ENCODE results near the gene NAALADL2.
"Not testable (repeated sequence)": the region's sequence is repeated elsewhere in the genome, so short reads cannot be mapped to it uniquely, and the experiment has no call there.

The NAALADL2 gene

DNA sequence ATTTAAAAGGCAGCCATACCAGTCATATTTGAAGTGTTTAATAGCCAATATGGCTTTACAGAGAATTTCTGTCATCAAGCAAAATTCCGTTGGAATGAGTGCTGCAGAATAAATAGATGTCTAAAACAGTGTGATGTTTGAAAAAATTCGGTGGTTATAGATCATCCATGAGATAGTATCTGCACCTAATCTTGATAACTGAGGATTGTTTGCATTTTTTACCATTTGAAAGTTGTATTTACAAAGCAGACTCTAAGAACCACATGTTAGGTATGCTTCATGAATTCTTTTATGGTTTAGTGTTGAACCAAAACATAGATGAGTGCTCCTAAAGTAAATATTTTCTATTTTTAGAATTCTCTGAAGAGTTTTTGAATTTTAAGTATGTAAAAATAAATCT, 476.1 kb downstream of the NAALADL2 start:
- DNase-seq: no peak

DNA sequence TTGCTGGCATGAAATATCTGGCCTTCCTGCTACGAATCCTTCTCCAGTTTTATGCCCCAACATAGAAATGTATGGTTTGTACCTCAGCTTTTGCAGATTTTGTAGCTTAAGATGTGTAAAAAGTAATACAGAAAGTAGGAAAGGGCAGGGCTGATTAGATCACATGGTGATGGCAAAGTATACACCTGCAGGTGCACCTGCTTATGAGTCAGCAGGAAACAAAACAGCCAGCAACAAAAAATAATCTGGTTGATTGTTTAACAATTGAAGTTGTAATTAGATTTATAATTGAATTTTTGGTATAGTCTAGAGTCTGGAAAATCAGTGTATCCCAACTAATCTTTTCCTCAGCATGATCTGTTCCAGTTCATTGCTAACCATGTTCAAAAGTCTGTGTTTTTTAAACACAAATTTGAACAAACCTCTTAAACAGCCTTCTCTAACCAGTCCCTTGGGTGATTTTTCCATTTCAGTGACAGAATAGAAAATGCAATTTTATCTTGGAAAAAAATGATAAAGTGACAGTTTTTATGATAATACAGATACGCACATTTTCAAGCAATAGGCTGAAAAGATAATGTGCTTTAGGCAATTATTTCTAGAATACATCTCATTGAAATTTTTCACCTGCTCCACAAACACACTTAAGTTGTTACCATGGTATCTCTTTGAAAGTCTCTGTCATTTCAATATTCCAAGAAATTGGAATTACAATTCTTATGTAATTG, 477.4 kb downstream of the NAALADL2 start:
- peak; percentile 87 for DNase-seq

DNA sequence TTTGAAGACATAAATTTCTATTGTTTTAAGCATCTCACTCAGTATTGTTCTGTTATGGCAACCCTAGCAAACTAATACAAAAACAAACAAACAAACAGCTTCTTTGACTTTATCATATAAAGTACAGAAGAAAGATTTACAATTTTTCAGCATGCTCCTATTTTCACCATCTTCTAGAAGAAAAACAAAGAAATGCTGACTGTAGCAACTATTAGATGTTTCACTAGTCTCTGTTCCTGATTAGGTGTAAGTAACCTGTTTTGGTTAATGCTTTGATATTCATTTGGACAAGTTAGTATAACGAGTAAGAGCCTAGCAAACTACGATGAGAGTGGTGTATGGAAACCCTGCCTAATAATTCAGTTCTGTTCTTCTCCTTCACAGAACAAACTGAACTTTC, 478.5 kb downstream of the NAALADL2 start:
- no peak for DNase-seq

DNA sequence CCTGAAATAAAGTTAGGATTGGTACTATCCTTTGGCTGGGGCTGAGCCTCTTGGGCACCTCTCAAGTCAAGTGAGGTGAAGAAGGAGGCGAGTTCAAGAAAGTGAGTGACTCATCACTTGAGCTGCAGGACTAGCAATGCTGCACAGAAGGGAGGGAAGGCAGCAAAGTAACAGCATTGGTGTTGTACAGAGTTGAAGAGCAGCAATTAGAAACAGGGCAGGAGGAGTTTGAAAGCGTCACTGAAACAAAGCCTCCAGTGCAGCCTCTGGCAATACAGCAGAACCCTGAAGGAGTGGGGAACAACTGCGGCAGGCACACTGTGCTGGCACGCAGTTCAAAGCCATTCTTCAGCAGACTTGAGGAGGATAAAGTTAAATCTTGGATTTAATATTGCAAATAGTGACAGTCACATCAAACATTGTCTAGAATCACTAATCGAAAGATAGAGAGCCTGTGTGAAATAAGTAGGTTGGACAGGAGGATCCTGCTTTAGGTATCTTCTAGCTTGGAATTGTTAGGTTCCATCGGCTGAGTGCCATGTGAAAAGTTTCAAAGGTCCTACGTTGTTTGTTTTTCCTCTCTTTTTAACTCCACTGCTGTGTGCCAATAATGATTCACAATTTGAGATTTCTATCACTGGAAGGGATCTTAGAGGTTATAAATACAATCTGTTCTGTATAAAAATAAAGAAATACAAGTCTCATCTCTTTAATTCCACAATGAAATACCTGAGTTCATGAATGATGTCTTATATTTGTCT, 479.8 kb downstream of the NAALADL2 start:
- no peak for DNase-seq

DNA sequence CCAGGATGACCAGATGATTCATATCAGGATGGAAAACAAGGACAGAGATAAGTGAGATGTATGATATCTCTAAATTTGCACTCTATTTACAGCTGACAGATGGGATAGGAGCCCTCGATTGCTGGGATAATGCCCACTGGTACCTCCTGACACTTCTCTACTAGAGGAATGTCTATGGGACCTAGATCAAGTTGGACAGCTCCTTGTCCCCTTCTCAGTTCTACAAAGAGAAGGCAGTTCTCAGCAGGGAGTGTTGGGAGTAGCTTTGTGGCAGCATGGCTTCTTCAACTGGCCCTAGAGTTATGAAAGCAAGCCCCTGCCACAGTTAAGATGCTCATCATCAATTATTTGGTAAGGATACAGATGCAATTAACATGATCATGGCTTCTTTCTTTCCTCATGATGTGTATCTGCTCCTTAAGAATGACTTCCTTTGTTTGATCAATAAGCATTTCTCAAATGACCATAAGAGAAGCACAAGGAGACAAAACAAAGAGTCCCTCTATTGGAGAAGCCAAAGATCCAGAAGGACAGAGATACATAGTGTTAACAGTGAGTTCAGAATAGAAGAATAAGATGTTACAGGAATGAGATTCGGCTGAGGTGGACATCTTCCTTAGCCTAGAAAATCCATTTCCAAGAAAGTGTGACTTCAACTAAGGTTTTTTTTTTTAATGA, 481.3 kb downstream of the NAALADL2 start:
- DNase-seq: no peak

DNA sequence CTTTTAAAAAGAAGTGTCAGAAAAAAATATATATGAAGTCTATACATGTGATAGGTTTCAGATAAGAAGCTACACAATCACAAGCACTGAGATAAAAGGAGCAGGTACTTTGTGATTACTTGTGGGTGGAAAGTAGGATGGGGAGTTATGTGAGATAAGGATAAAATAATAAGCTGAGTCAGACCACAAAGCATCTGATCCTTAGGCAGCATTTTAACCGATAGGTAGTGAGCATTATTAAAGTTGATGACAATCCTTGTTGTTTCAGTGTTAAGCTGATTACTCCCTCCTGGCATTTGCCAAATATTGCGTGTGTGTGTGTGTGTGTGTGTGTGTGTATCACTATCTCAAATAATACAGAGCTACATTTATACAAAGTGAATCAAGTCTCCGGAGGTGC, 483.1 kb downstream of the NAALADL2 start:
- DNase-seq: no peak

DNA sequence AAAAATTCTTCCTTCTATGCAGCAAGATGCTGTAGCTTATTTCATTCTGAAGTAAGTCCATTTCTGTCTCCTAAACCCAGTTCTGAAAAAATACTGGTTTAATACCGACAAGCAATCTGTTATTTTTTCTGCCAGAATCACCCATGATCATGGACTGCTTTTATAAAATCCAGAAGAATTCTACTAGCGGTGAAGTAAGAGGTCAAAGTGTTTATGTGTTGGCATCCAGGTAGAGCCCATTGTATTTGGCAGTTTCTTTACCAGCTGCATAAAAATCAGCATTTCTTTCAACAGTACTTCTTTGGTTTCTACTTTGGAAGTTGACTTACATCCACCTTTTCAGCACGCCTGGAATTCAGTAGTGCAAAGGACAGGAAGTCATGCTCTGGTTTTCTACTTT, 484.8 kb downstream of the NAALADL2 start:
- DNase-seq: no peak

DNA sequence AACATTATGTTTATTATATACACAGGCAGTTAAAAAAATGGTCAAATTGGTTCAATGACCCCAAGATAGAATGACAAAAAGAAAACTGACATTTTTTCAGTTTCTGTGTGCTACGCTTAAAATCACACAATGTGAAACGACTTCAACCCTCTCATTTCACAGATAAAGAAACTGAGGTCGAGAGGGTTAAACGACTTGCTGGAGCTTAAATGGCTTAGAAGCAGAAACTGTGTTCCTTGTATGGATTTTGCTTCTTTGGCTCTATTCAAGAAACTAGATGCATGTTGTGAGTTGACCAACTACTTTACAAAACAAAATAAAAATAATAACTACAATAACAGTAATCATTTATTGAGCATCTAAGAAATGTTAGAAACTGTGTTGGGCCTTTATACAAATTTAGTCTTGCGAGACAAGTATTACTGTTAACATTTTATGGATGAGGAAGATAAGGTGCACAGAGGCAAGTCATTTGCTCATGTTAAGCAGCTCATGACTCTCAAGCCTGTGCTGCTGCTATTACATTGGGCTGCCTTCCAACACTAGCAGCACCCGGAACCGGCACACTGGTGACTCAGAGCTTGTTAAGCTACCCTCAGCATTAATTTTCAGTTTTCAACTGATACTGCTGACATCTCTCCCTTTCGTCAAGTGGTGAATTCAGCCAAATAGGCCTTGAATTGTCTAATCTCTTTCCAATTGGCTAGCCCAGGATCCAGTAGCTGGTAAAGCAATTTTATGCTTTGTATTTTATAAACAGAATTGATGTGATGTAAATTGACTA, 487.6 kb downstream of the NAALADL2 start:
- DNase-seq: no peak

DNA sequence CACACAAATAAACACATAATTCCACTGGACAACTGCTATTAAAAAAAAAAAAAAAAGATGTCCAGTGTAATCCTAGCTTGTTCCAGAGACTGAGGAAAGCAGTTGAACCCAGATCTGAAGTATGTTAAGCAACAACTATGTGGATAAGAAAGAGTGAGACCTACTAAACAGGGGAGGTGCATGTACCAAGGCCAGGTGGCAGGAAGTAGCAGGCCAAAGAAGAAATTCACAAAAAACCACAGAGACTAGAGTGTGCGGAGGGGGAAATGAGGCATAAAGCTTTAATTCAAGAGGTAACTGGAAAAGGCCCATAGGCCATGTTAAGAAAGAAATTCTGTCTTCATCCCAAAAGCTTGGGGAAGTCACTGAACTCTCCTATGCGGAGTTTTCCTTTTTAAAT, 490.0 kb downstream of the NAALADL2 start:
- DNase-seq: no peak

DNA sequence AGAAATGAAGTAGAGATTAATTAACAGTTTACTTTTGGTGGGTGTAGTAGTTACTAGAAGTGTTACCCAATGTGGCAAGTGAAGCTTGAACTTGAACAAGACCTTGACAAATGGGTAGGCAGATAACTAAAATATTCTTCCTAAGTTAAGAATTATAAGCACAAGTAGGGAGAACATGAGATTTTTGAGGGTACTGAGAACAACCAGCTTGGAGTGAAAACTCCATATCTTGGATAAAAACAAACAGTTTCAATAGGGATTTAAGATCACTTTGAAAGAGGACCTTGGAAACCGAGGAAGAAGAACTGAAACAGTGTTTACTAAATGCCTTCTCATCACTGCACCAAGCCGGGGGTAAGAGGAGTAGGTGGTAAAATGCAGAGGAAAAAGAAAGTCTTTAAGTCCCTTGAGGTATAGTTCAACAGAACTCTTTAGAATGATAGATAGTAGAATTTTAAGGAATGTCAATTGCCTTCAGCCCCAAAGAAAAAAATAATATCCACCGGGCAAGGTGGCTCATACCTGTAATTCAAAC, 496.7 kb downstream of the NAALADL2 start:
- DNase-seq: no peak

DNA sequence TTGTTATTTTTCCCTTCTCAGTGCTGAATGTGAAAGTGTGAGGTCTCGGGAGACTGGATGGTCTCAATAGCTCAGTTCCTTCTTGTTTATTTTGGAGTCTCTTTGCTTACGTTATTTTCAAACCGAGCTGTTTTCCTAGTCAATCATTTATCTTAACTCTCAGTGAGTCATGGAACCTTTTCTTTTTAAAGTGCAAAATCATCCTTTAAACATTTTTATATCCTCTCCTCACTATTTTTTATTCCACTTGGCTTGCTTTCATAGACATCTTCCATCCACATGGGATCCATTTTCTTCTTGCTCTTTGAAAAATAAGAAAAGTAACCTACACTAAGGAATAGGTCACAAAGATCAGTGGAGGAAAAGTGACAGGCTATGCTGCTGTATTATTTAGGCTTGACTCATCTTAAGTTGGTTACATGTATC, 497.8 kb downstream of the NAALADL2 start:
- no peak for DNase-seq

DNA sequence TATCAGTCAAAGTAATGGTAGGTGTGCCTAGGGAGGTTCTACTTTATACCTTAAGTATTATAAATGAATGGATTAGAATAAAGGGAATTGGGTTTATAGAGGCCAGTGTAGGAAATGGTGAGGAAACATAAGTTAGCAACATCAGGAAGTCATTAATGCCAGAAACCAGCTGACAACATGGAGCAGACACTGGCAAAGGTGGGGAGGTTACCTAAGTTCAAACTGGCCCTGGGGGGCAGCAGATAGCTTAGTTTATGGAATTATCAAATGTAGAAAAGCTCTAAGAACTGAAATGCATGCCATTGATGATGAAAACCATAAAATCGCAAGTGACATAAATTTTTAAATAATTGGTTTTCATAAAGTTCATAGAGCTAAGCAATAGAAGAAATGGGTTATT, 498.6 kb downstream of the NAALADL2 start:
- DNase-seq: peak; percentile 9

DNA sequence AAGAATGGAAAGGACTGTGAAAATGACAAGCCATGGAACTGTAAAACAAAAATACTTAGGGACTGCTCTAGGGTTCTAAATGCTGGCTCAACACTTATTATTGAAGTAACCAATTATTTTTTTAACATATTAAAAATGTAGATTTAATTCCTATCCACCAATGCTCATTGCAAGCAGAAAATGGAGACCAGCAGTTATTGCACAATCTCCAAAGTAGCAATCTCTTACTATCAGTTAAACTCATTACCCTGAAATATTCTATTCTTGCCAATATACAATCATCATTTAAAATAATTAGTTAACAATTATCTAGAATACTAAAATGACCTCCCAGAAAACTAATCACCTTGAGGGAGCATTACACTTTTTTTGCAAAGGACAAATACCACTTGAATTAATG, 499.8 kb downstream of the NAALADL2 start:
- DNase-seq: no peak

DNA sequence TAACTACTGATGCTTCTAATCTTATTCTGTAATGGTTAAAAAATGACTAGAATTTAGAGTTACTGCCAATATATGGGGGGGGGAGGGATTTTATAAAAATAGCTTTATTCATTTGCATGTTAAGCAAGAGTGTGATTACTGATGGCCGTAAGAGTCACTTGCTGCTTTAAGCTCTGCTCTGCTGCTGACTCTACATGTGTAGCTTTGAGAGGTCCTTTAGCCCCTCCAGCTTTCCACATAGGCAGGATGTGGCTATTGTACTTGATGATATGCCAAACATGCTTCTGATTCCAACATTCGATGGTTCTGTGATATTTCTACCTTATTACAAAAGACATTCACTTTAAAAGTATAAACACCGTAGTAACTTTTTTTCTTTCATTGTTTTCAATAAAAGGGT, 511.3 kb downstream of the NAALADL2 start:
- not testable (repeated sequence) for DNase-seq

DNA sequence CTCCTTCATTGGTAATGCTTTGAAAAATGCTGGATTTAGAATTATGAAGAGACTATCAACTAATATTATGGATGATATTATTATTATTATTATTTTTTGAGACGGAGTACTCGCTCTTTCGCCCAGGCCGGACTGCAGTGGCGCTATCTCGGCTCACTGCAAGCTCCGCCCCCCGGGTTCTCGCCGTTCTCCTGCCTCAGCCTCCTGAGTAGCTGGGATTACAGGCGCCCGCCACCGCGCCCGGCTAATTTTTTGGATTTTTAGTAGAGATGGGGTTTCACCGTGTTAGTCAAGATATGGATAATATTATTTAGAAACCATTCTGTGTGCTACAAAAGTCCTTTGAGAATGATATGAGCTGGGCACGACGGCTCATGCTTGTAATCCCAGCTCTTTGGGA, 512.1 kb downstream of the NAALADL2 start:
- DNase-seq: not testable (repeated sequence)

DNA sequence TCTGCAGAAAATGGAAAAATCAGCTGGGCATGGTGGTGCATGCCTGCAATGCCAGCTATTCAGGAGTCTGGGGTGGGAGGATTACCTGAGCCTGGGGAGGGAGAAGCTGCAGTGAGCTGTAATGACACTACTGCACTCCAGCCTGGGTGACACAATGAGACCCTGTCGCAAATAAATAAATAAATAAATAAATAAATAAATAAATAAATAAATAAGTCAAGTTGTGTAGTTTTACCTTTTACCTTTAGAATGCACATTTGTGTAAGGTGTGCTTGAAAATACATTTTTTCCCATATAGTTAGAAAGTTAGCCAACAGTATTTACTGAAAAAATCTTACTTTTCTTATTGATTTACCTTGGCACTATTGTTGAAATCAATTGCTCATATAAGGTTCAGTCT, 515.6 kb downstream of the NAALADL2 start:
- no peak for DNase-seq

DNA sequence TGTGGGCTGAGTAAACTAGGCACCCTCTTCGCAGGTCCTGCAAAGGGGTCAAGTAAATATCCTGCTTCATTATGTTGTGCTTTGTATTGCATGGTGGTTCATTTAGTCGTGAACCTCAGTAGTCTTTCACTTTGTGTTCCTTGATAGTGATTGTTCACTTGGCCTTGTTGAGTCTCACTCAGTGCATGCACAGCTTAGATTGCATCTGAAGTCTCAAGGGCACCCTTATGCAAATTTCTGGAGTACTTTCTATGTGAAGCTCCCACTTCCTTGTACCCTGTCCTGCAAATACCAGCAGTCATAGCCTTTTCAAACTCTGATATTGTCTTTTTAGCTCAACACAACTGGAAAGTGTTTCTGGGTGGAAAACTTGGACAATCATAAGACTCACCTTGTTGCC, 519.2 kb downstream of the NAALADL2 start:
- DNase-seq: no peak

DNA sequence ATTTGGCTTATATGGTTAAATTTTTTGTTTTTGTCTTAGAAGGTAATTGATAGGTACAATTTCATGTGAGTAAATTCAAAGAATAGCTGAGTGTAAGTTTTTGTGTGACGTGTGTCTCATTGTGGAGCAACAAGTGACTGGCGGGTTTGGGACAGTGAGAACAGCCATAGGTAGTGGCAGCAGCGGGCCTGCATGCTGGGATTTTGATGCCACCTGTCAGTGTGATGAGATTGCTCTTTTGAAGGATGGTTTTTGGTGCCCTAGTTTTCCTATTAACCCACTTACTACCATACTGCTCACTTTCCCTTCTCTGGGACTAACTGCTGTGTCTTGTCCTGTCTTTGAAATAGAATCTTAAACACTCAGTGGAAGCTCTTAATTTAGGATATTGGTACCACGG, 522.6 kb downstream of the NAALADL2 start:
- no peak for DNase-seq

DNA sequence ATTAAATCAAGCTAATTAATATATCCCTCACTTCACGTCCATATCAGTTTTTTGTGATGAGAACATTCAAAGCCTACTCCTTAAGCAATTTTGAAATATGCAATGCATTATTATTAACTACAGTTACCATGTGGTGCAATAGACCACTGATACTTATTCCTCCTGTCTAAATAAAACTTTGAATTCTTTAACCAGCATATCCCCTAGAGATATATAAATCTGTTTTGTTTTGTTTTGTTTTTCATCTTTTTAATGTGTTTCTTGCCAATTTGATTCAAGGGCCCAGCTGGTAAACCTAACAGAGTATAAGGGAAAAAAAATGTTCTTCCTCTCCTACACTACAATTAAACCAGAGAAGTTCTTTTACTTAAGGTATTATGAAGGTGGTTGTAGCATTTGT, 524.2 kb downstream of the NAALADL2 start:
- DNase-seq: no peak

DNA sequence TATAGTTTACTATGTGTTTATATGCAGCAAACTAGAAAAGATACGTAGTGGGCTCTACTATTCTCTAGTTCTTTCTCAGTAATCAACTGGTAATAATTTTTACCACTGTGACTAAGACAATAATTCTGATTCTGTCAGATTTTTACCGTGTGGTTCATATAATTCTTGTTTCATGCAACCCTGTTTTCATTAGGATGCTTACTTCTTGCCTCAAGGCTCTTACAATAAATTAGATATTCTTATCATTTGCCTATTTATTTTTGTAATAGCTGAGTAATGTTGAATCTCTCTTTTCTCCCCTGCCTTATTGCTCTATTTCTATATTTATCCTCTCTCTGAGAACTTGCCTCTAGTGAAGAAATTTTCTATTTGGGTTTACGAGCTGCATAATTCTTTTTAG, 524.7 kb downstream of the NAALADL2 start:
- no peak for DNase-seq

DNA sequence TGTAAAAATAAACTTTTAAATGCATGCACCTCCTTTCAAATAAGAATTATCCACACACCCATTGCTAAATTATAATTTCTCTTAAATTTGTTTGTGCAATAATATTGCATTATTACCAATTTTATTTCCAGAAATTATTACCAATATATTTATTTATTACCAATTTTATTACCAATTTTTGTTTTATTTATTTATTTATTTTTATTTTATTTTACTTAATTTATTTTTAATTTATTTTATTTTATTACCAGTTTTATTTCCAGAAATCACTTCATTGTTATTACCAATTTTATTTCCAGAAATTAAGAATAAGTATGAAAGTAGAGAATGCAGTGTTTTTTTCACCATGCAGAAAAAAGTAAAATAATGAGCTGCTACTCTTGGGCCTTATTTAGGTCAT, 525.4 kb downstream of the NAALADL2 start:
- DNase-seq: no peak

DNA sequence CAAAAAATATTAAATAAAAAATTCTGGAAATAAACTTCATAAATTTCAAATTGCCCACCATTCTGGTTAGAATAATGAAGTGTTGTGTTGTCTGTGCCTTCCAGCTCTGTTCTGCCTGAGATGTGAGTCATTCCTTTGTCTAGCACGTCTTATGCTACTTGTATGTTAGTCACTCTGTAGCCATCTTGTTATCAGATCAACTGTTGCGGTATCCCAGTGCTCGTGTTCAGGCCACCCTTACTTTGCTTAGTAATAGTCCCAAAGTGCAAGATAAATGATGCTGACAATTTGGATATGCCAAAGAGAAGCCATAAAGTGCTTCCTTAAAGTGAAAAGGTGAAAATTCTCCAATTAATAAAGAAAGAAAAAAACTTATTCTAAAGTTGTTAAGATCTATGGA, 527.5 kb downstream of the NAALADL2 start:
- no peak for DNase-seq

DNA sequence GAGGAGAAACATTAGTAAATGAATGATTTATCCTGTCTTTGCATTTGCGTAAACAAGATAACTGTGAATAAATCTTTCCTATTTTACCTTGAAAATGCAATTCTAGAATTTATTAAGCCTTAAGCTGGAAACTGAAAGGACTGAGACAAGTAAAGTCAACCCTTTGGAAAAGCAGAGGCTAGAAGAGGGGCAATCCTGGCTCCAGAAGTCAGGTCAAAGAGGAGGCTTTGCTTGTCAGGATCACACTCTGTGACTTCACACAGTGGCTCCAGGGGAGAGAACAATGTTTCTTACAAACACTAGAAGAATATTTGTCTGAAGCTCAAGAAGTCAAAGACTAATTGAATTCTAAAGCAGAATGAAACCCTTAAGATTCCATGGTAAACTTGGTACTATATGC, 530.4 kb downstream of the NAALADL2 start:
- no peak for DNase-seq

Data from NCI-H146 (cell line).